Measurements from ENCODE around the gene MIS12. TPM values are rescaled to one million over a fixed set of nuclear protein-coding genes. Genes with fewer than 3 reads are reported as not detected.

MIS12 gene
- total and polyA plus RNA-seq, 4 donors = 4.3 to 18.6 (median 11.1) TPM

DNA sequence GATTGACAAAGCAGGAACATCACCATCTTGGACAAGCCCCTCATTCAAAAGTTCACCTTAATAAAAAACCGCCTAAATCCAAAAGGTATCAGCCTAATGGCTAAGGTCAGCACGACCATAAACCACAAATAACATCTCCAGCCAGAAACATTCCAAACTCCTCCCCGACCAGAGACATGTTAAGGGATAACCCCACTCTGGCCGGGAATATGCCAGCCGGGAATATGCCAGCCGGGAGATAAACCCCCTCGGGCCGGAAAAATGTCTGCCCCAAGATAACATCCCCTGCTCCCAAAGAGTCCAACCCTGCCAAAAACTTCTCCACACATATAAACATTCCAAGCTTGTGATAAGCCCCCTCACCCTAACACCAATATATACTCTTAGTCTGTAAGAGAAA lies 18.9 kb upstream of the MIS12 start:
- peaks cover 0 to 6% (median 2%) of the 10 kb centered on the region in 4 donors for H3K36me3 ChIP-seq (ENCODE audit: control insufficient read depth in 4 of 4, insufficient read depth in 3 of 4, low read depth in 1 of 4, low read length in 3 of 4)
- no peaks in the 10 kb centered on the region for H3K9me3 ChIP-seq (ENCODE audit: control insufficient read depth in 4 of 4, low read length in 3 of 4)
- WGBS = 5% methylated on average over 8 of the region's 8 CpGs
- H3K27ac ChIP-seq (ENCODE audit: low read depth in 1 of 2, low read length in 2 of 2) = no peak overlapping the region
- H3K4me1 ChIP-seq (ENCODE audit: control insufficient read depth in 4 of 4, insufficient read depth in 4 of 4, low read length in 3 of 4) = peaks cover 7 to 45% (median 41%) of the 10 kb centered on the region in 4 donors
- DNase-seq (ENCODE audit: low spot score) = no peak
- H3K27me3 ChIP-seq (ENCODE audit: control insufficient read depth in 4 of 4, insufficient read depth in 4 of 4, low read length in 3 of 4) = no peaks in the 10 kb centered on the region
- TF ChIP-seq JUND (IDR thresholded peaks at IDR 0.05) = no peak
- no peak for TF ChIP-seq HNF4G (IDR thresholded peaks at IDR 0.05)
- no peak for TF ChIP-seq SP1 (IDR thresholded peaks at IDR 0.05)
- no peak for TF ChIP-seq FOXA2 (IDR thresholded peaks at IDR 0.05)
- no peak for TF ChIP-seq YY1 (IDR thresholded peaks at IDR 0.05)
- TF ChIP-seq HNF4A (conservative IDR thresholded peaks at IDR 0.05) = no peak
- no peak for TF ChIP-seq EGR1 (IDR thresholded peaks at IDR 0.05; ENCODE audit: low read depth in 2 of 2)
- H3K4me3 ChIP-seq (ENCODE audit: low read depth in 1 of 3, low read length in 3 of 3) = peak overlapping the region; percentile 89 to 98 (median 93)
- H3K9ac ChIP-seq (ENCODE audit: low read depth in 1 of 2, low read length in 2 of 2) = peak overlapping the region in 1 of 2 donors; percentile 8

DNA sequence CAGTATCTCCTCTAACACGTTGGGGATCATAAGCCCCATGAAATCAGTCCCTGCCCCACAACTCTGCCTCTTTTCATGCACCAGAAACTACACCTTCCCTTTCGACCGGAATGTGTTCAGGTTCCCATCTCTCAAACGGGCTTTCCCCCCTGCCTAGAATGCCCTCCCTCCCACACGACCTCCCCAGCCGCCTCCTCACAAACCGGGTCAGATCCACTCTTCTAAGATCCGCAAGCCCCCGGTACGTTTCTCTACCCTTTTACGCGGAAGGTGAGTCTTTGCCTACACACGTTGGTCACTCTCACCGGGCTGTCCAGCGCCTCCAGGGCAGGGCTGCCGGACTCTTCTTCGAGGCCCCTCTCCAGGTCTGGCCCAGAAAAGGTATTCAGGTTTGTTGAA lies 18.3 kb upstream of the MIS12 start:
- Histone ChIP-seq H3K36me3 (ENCODE audit: control insufficient read depth in 4 of 4, insufficient read depth in 3 of 4, low read depth in 1 of 4, low read length in 3 of 4) (peaks cover 0 to 8% (median 3%) of the 10 kb centered on the region in 4 donors), H3K4me3 (ENCODE audit: low read depth in 1 of 3, low read length in 3 of 3) (peak overlapping the region; percentile 89 to 98 (median 93)), H3K4me1 (ENCODE audit: control insufficient read depth in 4 of 4, insufficient read depth in 4 of 4, low read length in 3 of 4) (peaks cover 7 to 45% (median 41%) of the 10 kb centered on the region in 4 donors), H3K27ac (ENCODE audit: low read depth in 1 of 2, low read length in 2 of 2) (peak overlapping the region; percentile 72 to 77), H3K9ac (ENCODE audit: low read depth in 1 of 2, low read length in 2 of 2) (peak overlapping the region; percentile 8 to 49), H3K9me3 (ENCODE audit: control insufficient read depth in 4 of 4, low read length in 3 of 4) (no peaks in the 10 kb centered on the region), H3K27me3 (ENCODE audit: control insufficient read depth in 4 of 4, insufficient read depth in 4 of 4, low read length in 3 of 4) (no peaks in the 10 kb centered on the region)
- TF ChIP-seq, protein P1, sequence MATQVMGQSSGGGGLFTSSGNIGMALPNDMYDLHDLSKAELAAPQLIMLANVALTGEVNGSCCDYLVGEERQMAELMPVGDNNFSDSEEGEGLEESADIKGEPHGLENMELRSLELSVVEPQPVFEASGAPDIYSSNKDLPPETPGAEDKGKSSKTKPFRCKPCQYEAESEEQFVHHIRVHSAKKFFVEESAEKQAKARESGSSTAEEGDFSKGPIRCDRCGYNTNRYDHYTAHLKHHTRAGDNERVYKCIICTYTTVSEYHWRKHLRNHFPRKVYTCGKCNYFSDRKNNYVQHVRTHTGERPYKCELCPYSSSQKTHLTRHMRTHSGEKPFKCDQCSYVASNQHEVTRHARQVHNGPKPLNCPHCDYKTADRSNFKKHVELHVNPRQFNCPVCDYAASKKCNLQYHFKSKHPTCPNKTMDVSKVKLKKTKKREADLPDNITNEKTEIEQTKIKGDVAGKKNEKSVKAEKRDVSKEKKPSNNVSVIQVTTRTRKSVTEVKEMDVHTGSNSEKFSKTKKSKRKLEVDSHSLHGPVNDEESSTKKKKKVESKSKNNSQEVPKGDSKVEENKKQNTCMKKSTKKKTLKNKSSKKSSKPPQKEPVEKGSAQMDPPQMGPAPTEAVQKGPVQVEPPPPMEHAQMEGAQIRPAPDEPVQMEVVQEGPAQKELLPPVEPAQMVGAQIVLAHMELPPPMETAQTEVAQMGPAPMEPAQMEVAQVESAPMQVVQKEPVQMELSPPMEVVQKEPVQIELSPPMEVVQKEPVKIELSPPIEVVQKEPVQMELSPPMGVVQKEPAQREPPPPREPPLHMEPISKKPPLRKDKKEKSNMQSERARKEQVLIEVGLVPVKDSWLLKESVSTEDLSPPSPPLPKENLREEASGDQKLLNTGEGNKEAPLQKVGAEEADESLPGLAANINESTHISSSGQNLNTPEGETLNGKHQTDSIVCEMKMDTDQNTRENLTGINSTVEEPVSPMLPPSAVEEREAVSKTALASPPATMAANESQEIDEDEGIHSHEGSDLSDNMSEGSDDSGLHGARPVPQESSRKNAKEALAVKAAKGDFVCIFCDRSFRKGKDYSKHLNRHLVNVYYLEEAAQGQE (IDR thresholded peaks at IDR 0.05) = no peak
- no peak for TF ChIP-seq EGR1 (IDR thresholded peaks at IDR 0.05; ENCODE audit: low read depth in 2 of 2)
- under 1% methylated on average over 17 of the region's 17 CpGs for WGBS
- no peak for DNase-seq (ENCODE audit: low spot score)

DNA sequence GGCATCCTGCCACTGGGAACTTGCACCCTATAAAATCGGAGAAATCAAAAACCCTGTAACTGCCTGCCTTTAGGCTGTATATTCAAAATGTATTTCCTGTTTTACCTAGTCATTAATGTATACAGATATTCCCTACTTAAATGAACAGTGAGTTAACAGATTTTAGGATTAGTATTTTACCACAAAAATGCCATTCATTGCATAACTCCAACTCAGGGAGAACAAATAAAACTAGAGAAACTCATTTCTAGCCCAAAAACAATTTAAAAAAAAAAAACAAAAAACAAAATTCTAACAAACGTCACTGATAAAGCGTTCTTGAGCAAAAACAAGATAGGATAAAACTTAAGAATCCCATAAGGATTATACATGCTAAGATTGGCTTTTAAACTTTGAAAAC lies 13.9 kb upstream of the MIS12 start:
- TF ChIP-seq RAD21 (IDR thresholded peaks at IDR 0.05) = no peak
- TF ChIP-seq, protein P2, sequence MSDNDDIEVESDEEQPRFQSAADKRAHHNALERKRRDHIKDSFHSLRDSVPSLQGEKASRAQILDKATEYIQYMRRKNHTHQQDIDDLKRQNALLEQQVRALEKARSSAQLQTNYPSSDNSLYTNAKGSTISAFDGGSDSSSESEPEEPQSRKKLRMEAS (IDR thresholded peaks at IDR 0.05) = no peak
- no peak for TF ChIP-seq GABPA (IDR thresholded peaks at IDR 0.05 in 1 of 2, conservative IDR thresholded peaks at IDR 0.05 in 1 of 2)
- TF ChIP-seq TAF1 (conservative IDR thresholded peaks at IDR 0.05) = no peak
- TF ChIP-seq, protein P3, sequence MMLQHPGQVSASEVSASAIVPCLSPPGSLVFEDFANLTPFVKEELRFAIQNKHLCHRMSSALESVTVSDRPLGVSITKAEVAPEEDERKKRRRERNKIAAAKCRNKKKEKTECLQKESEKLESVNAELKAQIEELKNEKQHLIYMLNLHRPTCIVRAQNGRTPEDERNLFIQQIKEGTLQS (IDR thresholded peaks at IDR 0.05) = no peak
- no peak for TF ChIP-seq JUND (IDR thresholded peaks at IDR 0.05)
- TF ChIP-seq SP1 (IDR thresholded peaks at IDR 0.05) = no peak
- TF ChIP-seq FOXA1 (IDR thresholded peaks at IDR 0.05) = no peak
- TF ChIP-seq HNF4A (conservative IDR thresholded peaks at IDR 0.05) = no peak
- TF ChIP-seq RXRA (IDR thresholded peaks at IDR 0.05) = no peak
- no peak for TF ChIP-seq EGR1 (IDR thresholded peaks at IDR 0.05; ENCODE audit: low read depth in 2 of 2)
- TF ChIP-seq, protein P1 (IDR thresholded peaks at IDR 0.05) = no peak
- TF ChIP-seq, protein P4, sequence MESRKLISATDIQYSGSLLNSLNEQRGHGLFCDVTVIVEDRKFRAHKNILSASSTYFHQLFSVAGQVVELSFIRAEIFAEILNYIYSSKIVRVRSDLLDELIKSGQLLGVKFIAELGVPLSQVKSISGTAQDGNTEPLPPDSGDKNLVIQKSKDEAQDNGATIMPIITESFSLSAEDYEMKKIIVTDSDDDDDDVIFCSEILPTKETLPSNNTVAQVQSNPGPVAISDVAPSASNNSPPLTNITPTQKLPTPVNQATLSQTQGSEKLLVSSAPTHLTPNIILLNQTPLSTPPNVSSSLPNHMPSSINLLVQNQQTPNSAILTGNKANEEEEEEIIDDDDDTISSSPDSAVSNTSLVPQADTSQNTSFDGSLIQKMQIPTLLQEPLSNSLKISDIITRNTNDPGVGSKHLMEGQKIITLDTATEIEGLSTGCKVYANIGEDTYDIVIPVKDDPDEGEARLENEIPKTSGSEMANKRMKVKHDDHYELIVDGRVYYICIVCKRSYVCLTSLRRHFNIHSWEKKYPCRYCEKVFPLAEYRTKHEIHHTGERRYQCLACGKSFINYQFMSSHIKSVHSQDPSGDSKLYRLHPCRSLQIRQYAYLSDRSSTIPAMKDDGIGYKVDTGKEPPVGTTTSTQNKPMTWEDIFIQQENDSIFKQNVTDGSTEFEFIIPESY (IDR thresholded peaks at IDR 0.05) = no peak
- TF ChIP-seq NR2F2 (IDR thresholded peaks at IDR 0.05) = no peak
- WGBS = 93% methylated on average over 3 of the region's 3 CpGs
- Histone ChIP-seq H3K27me3 (ENCODE audit: control insufficient read depth in 4 of 4, insufficient read depth in 4 of 4, low read length in 3 of 4) (no peaks in the 10 kb centered on the region), H3K4me3 (ENCODE audit: low read depth in 1 of 3, low read length in 3 of 3) (no peak overlapping the region), H3K9ac (ENCODE audit: low read depth in 1 of 2, low read length in 2 of 2) (no peak overlapping the region), H3K9me3 (ENCODE audit: control insufficient read depth in 4 of 4, low read length in 3 of 4) (no peaks in the 10 kb centered on the region), H3K36me3 (ENCODE audit: control insufficient read depth in 4 of 4, insufficient read depth in 3 of 4, low read depth in 1 of 4, low read length in 3 of 4) (peaks cover 6 to 41% (median 30%) of the 10 kb centered on the region in 4 donors), H3K4me1 (ENCODE audit: control insufficient read depth in 4 of 4, insufficient read depth in 4 of 4, low read length in 3 of 4) (peaks cover 0 to 9% (median 4%) of the 10 kb centered on the region in 4 donors), H3K27ac (ENCODE audit: low read depth in 1 of 2, low read length in 2 of 2) (no peak overlapping the region)
- no peak for DNase-seq (ENCODE audit: low spot score)

Data from liver (tissue), 9 donors.